Endothelial cell of umbilical vein (primary cell): ENCODE data around the gene RBM47. TPM values are rescaled to one million over a fixed set of nuclear protein-coding genes. Genes with fewer than 3 reads are reported as not detected.

Source experiments
- BruUV-seq: library from RNA; stranded (reverse); fragments of 400-500 nt; replicated peaks from 2 replicates; lab custom pipeline; 2021; lab: Mats Ljungman, UMichigan
- CTCF ChIA-PET: fragments of 300-600, 350-600 bp; sonication (Branson Sonifier 250); formaldehyde crosslinking; loops from one replicate; lab custom pipeline; 2021; ENCODE audit warnings: antibody characterized with exemption, inconsistent platforms; lab: Charles Lee
- POLR2A ChIA-PET: fragments of 300-600, 350-600 bp; sonication (Branson Sonifier 250); formaldehyde crosslinking; loops from one replicate; lab custom pipeline; 2021; ENCODE audit warnings: antibody characterized with exemption, inconsistent platforms; lab: Charles Lee
- DNase-seq: peaks from one replicate; pipeline ENCODE4 v3.0.0-alpha.2; 2011; ENCODE audit warnings: low read depth, low spot score
- FAIRE-seq: peaks from 2 replicates; lab custom pipeline; 2011; peaks lifted over from hg19 to GRCh38; lab: Jason Lieb, UNC
- H2AFZ ChIP-seq: 2 replicates; pipeline ENCODE4 v1.6.0; 2012; ENCODE audit warnings: low read depth, low read length, control low read depth, inconsistent platforms
- H3K27ac ChIP-seq: 2 replicates; pipeline ENCODE4 v1.5.1; 2011; ENCODE audit warnings: low read depth, mild to moderate bottlenecking, control low read depth, low read length, moderate library complexity; ENCODE audit not compliant: insufficient read depth
- H3K27me3 ChIP-seq, 2 experiments: 2 replicates each; pipeline versions ENCODE4 v1.6.0 to v1.6.1; 2011; ENCODE audit warnings: low read length in 2 of 2, mixed read lengths in 1 of 2; ENCODE audit not compliant: control insufficient read depth in 2 of 2, insufficient read depth in 2 of 2
- H3K36me3 ChIP-seq, 2 experiments: 2 replicates in 1 of 2; 3 replicates in 1 of 2; pipeline ENCODE4 v1.5.1; 2011; ENCODE audit warnings: low read length in 2 of 2, mild to moderate bottlenecking in 1 of 2, moderate library complexity in 1 of 2; ENCODE audit not compliant: control insufficient read depth in 2 of 2, insufficient read depth in 2 of 2; ENCODE audit errors: extremely low read depth in 1 of 2
- H3K4me1 ChIP-seq: 3 replicates; pipeline ENCODE4 v1.5.1; 2011; ENCODE audit warnings: mild to moderate bottlenecking, low read length; ENCODE audit not compliant: control insufficient read depth, insufficient read depth; ENCODE audit errors: extremely low read depth
- H3K4me2 ChIP-seq: 2 replicates; pipeline ENCODE4 v1.6.1; 2011; ENCODE audit warnings: low read length, control low read depth, mixed read lengths; ENCODE audit not compliant: insufficient read depth
- H3K4me3 ChIP-seq, 3 experiments: fragments of 200-600 bp in 1 of 3; sonication (generic), shearing (Covaris generic) in 1 of 3; replicated peaks in 1 of 3; 2 replicates each; pipeline ENCODE4 v1.5.1; 2011 to 2016; ENCODE audit warnings: control low read depth in 3 of 3, low read length in 3 of 3, mild to moderate bottlenecking in 2 of 3, inconsistent platforms in 1 of 3, low read depth in 1 of 3, moderate library complexity in 1 of 3; ENCODE audit not compliant: insufficient read depth in 1 of 3
- H3K79me2 ChIP-seq: 2 replicates; pipeline ENCODE4 v1.6.0; 2012; ENCODE audit warnings: low read length, inconsistent platforms; ENCODE audit not compliant: control insufficient read depth, insufficient read depth
- H3K9ac ChIP-seq: replicated peaks from 2 replicates; pipeline ENCODE3; 2011; ENCODE audit warnings: low read length, control low read depth; ENCODE audit not compliant: insufficient read depth; ENCODE audit errors: extremely low read depth
- H3K9me1 ChIP-seq: replicated peaks from 3 replicates; pipeline ENCODE4 v1.6.0; 2011; ENCODE audit warnings: mild to moderate bottlenecking, low read length; ENCODE audit not compliant: control insufficient read depth, insufficient read depth; ENCODE audit errors: extremely low read depth
- H3K9me3 ChIP-seq: replicated peaks from 2 replicates; pipeline ENCODE4 v1.5.1; 2012; ENCODE audit warnings: low read length, inconsistent platforms; ENCODE audit not compliant: control insufficient read depth, insufficient read depth
- H4K20me1 ChIP-seq: replicated peaks from 2 replicates; pipeline ENCODE3; 2011; ENCODE audit warnings: mild to moderate bottlenecking, low read length; ENCODE audit not compliant: control insufficient read depth, insufficient read depth; ENCODE audit errors: extremely low read depth
- EZH2 ChIP-seq: IDR thresholded peaks from 2 replicates; pipeline ENCODE4 v1.6.1; 2012; ENCODE audit warnings: borderline replicate concordance, low read depth, mild to moderate bottlenecking, moderate library complexity, low read length, inconsistent platforms; ENCODE audit not compliant: severe bottlenecking
- FOS ChIP-seq: IDR thresholded peaks from 2 replicates; pipeline ENCODE4 v1.6.1; 2011; ENCODE audit warnings: mild to moderate bottlenecking, low read length, moderate library complexity, borderline replicate concordance; ENCODE audit not compliant: insufficient read depth
- GATA2 ChIP-seq: IDR thresholded peaks from 2 replicates; pipeline ENCODE4 v1.7.0; 2011; ENCODE audit warnings: low read depth, mild to moderate bottlenecking, moderate library complexity, mixed read lengths, low read length; ENCODE audit not compliant: insufficient read length, insufficient read depth
- JUN ChIP-seq: IDR thresholded peaks from 2 replicates; pipeline ENCODE4 v1.6.1; 2011; ENCODE audit warnings: borderline replicate concordance, low read depth; ENCODE audit not compliant: insufficient read length, insufficient read depth
- MAX ChIP-seq: IDR thresholded peaks from 2 replicates; pipeline ENCODE4 v1.6.1; 2011; ENCODE audit not compliant: insufficient read depth, insufficient read length
- MYC ChIP-seq: IDR thresholded peaks from one replicate; pipeline ENCODE4 v1.6.1; 2011; ENCODE audit warnings: mild to moderate bottlenecking, low read depth, low read length
- POLR2A ChIP-seq: IDR thresholded peaks from 2 replicates; pipeline ENCODE4 v1.6.1; 2012; ENCODE audit warnings: low read depth, mild to moderate bottlenecking, control low read depth, low read length
- POLR2AphosphoS5 ChIP-seq: IDR thresholded peaks from 2 replicates; pipeline ENCODE4 v1.6.1; 2012; ENCODE audit warnings: low read depth, mild to moderate bottlenecking, control low read depth, low read length, moderate library complexity; ENCODE audit not compliant: insufficient read depth
- dilution Hi-C: fragments of 300-500 bp; cut with MboI; formaldehyde crosslinking; loops from one replicate; pipeline ENCODE4 v1.15.0; 2019; ENCODE audit warnings: low sequenced_read_pairs; ENCODE audit not compliant: extremely low pct_ligation_motif_present
- intact Hi-C: fragments of 100-400 bp; cut with micrococcal nuclease; formaldehyde crosslinking; loops from one replicate; pipeline ENCODE4 v1.10.0; 2022
- polyA plus RNA-seq, 4 experiments: library from polyadenylated mRNA; depleted of rRNA in 3 of 4; stranded (reverse) in 3 of 4; unstranded in 1 of 4; fragments of >200 nt; gene quantifications; 2 replicates each; pipeline versions ENCODE4 v1.2.1 to v1.2.3, GENCODE V29; 2011 to 2012; ENCODE audit warnings: missing spikeins in 1 of 4
- total RNA-seq: library from RNA; stranded (reverse); gene quantifications from 2 replicates; pipeline ENCODE4 v1.2.3, GENCODE V29; 2021
- TF ChIP-seq, protein P1 (sequence below), 2 donors: IDR thresholded peaks; 1 replicate in 1 of 2; 2 replicates in 1 of 2; pipeline ENCODE4 v1.5.1; 2011; ENCODE audit warnings: low read length in 2 of 2, mild to moderate bottlenecking in 2 of 2, moderate library complexity in 2 of 2, control low read depth in 1 of 2, inconsistent platforms in 1 of 2, low read depth in 1 of 2; ENCODE audit not compliant: insufficient read depth in 1 of 2; ENCODE audit errors: extremely low read depth in 1 of 2

RBM47 gene
- total and polyA plus RNA-seq, 2 donors (not counting 3 experiments of a cell fraction or from before 2014, with no cell fraction given) = not detected

GRCh38 chr4:40599431-40599830, 30.2 kb downstream of the RBM47 start:
- TF ChIP-seq GATA2 (no peak), FOS (no peak), POLR2A (no peak), POLR2AphosphoS5 (no peak), MYC (no peak), JUN (no peak), MAX (no peak), EZH2 (no peak)
- TF ChIP-seq, protein P1, sequence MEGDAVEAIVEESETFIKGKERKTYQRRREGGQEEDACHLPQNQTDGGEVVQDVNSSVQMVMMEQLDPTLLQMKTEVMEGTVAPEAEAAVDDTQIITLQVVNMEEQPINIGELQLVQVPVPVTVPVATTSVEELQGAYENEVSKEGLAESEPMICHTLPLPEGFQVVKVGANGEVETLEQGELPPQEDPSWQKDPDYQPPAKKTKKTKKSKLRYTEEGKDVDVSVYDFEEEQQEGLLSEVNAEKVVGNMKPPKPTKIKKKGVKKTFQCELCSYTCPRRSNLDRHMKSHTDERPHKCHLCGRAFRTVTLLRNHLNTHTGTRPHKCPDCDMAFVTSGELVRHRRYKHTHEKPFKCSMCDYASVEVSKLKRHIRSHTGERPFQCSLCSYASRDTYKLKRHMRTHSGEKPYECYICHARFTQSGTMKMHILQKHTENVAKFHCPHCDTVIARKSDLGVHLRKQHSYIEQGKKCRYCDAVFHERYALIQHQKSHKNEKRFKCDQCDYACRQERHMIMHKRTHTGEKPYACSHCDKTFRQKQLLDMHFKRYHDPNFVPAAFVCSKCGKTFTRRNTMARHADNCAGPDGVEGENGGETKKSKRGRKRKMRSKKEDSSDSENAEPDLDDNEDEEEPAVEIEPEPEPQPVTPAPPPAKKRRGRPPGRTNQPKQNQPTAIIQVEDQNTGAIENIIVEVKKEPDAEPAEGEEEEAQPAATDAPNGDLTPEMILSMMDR (IDR thresholded peaks at IDR 0.05; ENCODE audit: extremely low read depth in 1 of 2, insufficient read depth in 1 of 2, low read depth in 1 of 2, low read length in 2 of 2) = no peak
- CTCF ChIA-PET = interaction anchor here (1.6 kb wide), 1 partner anchor 44 kb away, joined by 3 read pairs; no protein-coding TSS in a partner anchor
- FAIRE-seq (no peak), DNase-seq (no peak)
- H2AFZ ChIP-seq = no peak overlapping the region
- H3K36me3 ChIP-seq = no peaks in the 10 kb centered on the region
- H3K9me1 ChIP-seq = no peaks in the 10 kb centered on the region
- POLR2A ChIA-PET = no interaction called here
- H3K9ac ChIP-seq = no peak overlapping the region
- no peak overlapping the region for H3K27ac ChIP-seq
- intact Hi-C loops = no loop called here
- H3K4me2 ChIP-seq = no peak overlapping the region
- BruUV-seq = no TSS peak
- no peaks in the 10 kb centered on the region for H3K79me2 ChIP-seq
- dilution Hi-C loops = no loop called here
- H3K9me3 ChIP-seq = no peaks in the 10 kb centered on the region
- no peaks in the 10 kb centered on the region for H3K27me3 ChIP-seq
- no peak overlapping the region for H3K4me3 ChIP-seq
- no peaks in the 10 kb centered on the region for H3K4me1 ChIP-seq
- H4K20me1 ChIP-seq = no peaks in the 10 kb centered on the region
